Heart right ventricle (tissue), 16 donors: ENCODE measurements around the gene MINK1. TPM values are rescaled to one million over a fixed set of nuclear protein-coding genes. Genes with fewer than 3 reads are reported as not detected.

ENCODE experiments used
- ATAC-seq, 8 donors: fragments of 200-7000 bp; cut with Tn5 transposase; one replicate each; pipeline ENCODE4 v1.9.1; 2020; ENCODE audit warnings: mild to moderate bottlenecking in 8 of 8, moderate library complexity in 8 of 8, moderate number of reproducible peaks in 1 of 8
- DNase-seq, 2 donors: peaks; one replicate each; pipeline ENCODE4 v3.0.0-alpha.2; 2020
- H3K27ac ChIP-seq, 10 donors: fragments of 200-600 bp; sonication (generic) in 2 of 10; one replicate each; pipeline versions ENCODE4 v1.5.0 to v1.8.0; 2020 to 2022; ENCODE audit warnings: mild to moderate bottlenecking in 3 of 10
- H3K27me3 ChIP-seq, 7 donors: fragments of 200-600 bp; one replicate each; pipeline ENCODE4 v1.8.0; 2021 to 2022; ENCODE audit warnings: mild to moderate bottlenecking in 2 of 7
- H3K36me3 ChIP-seq, 9 donors: fragments of 200-600 bp; sonication (generic) in 1 of 9; one replicate each; pipeline versions ENCODE4 v1.5.0 to v1.8.0; 2020 to 2022; ENCODE audit warnings: mild to moderate bottlenecking in 2 of 9
- H3K4me1 ChIP-seq, 9 donors: fragments of 200-600 bp; sonication (generic) in 1 of 9; one replicate each; pipeline versions ENCODE4 v1.5.0 to v1.8.0; 2020 to 2022; ENCODE audit warnings: mild to moderate bottlenecking in 4 of 9
- H3K4me3 ChIP-seq, 10 donors: fragments of 200-600 bp; sonication (generic) in 2 of 10; one replicate each; pipeline versions ENCODE4 v1.5.0 to v1.8.0; 2020 to 2022; ENCODE audit warnings: mild to moderate bottlenecking in 7 of 10, moderate library complexity in 2 of 10
- H3K9me3 ChIP-seq, 11 donors: fragments of 200-600 bp in 10 of 11; sonication (generic) in 2 of 11; one replicate each; pipeline versions ENCODE4 v1.5.0 to v1.8.0; 2013 to 2022; ENCODE audit warnings: mild to moderate bottlenecking in 2 of 11, control low read depth in 1 of 11, moderate library complexity in 1 of 11
- WGBS, 2 donors: extraction: QIAGEN DNeasy Blood & Tissue Kit; methylation state at CpG; one replicate each; pipeline ENCODE4 v1.1.7; 2013; ENCODE audit warnings: inconsistent platforms in 1 of 2; 5-methylcytosine and 5-hydroxymethylcytosine counted together
- intact Hi-C, 10 donors: fragments of 100-400 bp; cut with DNase I; formaldehyde crosslinking; loops; one replicate each; pipeline versions ENCODE4 v1.11.1 to v1.14.2; 2022
- polyA plus RNA-seq, 2 donors: library from polyadenylated mRNA; stranded (reverse); fragments of 200-250 nt; gene quantifications; one replicate each; pipeline ENCODE4 v1.2.3, GENCODE V29; 2013
- total RNA-seq, 10 donors: library from RNA; stranded (reverse); fragmentation: NEBNext Ultra II Directional in 3 of 10; extraction: Animal tissue kit (Norgen Biotek cat#: 25700) in 3 of 10; gene quantifications; one replicate each; pipeline versions ENCODE4 v1.2.1 to v1.2.4, GENCODE V29; 2021 to 2023
- TF ChIP-seq, protein P1 (sequence below), 9 donors: fragments of 200-600 bp; sonication (generic) in 2 of 9; IDR thresholded peaks; one replicate each; pipeline versions ENCODE4 v1.5.0 to v1.8.0; 2021 to 2022; ENCODE audit warnings: antibody characterized with exemption in 9 of 9, mild to moderate bottlenecking in 5 of 9, moderate library complexity in 1 of 9
- donor health status: Arrhythmogenic right ventricular cardiomyopathy.
- donor health status: ischemic (EF 13 %, LVEDD 7.1; RV severe dilation, severe dysfunction).
- donor health status: healthy with polysubstance abuse.
- donor health status: DM: no; HTN: yes; CAD: no.
- donor health status: DM: no; HTN: no; CAD: no.
- donor health status: ischemic (EF 25% LVEDD 6.9; RV normal size, moderate dysfunction).
- donor health status: ischemic (EF 25% LVEDD 5.7; RV mildly dilated, moderate dysfunction).
- donor health status: healthy.
- donor health status: DM: yes; HTN: yes; CAD: no.
- donor health status: Ischemic cardiomyopathy.
- donor health status: ischemic (EF 35%, LVEDD 5.7; RV mildly dilated, moderate dysfunction).
- donor health status: nonischemic (EF 11% LVEDD 7.7; RV severe dilation, severe dysfunction).
- donor health status: DM: yes; HTN: yes; CAD: no.
- donor health status: PGD.
- donor health status: ischemic (EF 29% LVEDD 5.4; RV normal size, mild dysfunction).
- donor health status: nonischemic (EF 23%, LVEDD 6.1; RV moderate dilation, normal function).

Gene MINK1
- total and polyA plus RNA-seq, 12 donors, result 17.3 to 54.1 (median 33.5) TPM

DNA sequence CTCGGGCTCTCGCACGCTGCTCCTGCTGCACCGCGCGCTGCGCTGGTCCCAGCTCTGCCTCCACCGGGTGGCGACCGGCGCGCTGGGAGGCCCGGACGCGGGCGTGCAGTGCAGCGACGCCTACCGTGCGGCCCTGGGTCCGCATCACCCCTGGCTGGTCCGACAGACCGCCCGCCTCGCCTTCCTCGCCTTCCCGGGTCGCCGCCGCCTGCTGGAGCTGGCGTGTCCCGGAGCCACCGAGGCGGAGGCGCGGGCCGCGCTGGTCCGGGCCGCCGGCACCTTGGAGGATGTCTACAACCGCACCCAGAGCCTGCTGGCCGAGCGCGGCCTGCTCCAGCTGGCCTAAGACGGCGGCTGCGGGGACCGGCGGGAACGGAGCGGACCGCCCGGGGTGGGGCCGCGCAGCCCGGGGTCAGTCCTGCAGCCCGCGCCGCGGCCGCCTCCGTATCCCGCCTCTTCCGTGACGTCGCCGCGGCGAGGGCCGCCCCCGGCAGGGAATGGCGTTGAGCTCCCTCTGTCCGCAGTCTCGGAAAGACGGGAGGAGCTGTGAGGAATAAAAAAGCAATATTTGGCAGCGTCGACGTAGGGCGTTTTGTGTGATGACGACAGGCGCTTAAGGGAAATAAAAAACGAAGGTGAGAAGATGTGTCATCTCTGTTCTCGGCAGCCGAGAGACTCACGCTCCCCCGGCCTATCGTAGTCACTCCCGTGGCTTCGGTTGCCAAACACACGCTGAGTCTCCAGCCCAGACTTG, 43.0 kb upstream of the MINK1 start:
- H3K9me3 ChIP-seq, result no peaks in the 10 kb centered on the region
- TF ChIP-seq, protein P1, sequence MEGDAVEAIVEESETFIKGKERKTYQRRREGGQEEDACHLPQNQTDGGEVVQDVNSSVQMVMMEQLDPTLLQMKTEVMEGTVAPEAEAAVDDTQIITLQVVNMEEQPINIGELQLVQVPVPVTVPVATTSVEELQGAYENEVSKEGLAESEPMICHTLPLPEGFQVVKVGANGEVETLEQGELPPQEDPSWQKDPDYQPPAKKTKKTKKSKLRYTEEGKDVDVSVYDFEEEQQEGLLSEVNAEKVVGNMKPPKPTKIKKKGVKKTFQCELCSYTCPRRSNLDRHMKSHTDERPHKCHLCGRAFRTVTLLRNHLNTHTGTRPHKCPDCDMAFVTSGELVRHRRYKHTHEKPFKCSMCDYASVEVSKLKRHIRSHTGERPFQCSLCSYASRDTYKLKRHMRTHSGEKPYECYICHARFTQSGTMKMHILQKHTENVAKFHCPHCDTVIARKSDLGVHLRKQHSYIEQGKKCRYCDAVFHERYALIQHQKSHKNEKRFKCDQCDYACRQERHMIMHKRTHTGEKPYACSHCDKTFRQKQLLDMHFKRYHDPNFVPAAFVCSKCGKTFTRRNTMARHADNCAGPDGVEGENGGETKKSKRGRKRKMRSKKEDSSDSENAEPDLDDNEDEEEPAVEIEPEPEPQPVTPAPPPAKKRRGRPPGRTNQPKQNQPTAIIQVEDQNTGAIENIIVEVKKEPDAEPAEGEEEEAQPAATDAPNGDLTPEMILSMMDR (IDR thresholded peaks at IDR 0.05), result peak; percentile 59 to 87 (median 81)
- 0% methylated on average over 76 to 91 of the region's 91 CpGs for WGBS, 2 donors
- H3K27me3 ChIP-seq, result peaks cover 0 to 39% (median 8%) of the 10 kb centered on the region in 7 donors
- no peaks in the 10 kb centered on the region for H3K36me3 ChIP-seq
- H3K4me1 ChIP-seq, result peaks cover 16 to 46% (median 42%) of the 10 kb centered on the region in 9 donors
- ATAC-seq, result peak; percentile 93 to 97 (median 95)
- peak; percentile 85 to 87 for DNase-seq
- peak overlapping the region; percentile 92 to 99 (median 97) for H3K27ac ChIP-seq
- peak overlapping the region; percentile 19 to 91 (median 74) for H3K4me3 ChIP-seq
- intact Hi-C loops, result loop anchor here (2.0 to 10.0 kb wide), 9 partner anchors 43 to 112 kb away; partner anchors contain the start of genes MED11 (in 8 of the 10), ARRB2 (in 2 of the 10), CXCL16 (in 2 of the 10) and ZMYND15 (in 2 of the 10)

DNA sequence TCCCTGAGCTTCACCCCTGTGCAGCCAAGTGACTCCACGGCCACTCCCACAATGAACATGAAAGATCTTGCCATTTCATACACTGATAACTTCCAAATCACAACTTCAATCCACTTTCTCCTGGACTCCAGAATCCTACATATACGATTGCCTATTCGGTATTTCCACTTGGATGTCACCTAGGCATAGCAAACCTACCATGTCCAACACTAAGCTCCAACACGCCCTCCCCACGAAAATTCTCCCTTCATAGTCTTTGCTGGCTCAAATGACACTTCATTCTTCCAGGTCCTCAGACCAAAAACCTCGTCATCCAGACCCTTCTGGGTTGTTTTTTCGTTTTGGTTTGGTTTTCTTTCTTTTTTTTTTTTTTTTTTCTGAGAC, 42.4 kb upstream of the MINK1 start:
- Histone ChIP-seq H3K4me1 (peaks cover 13 to 46% (median 37%) of the 10 kb centered on the region in 9 donors), H3K4me3 (peak overlapping the region; percentile 19 to 91 (median 74)), H3K27ac (peak overlapping the region; percentile 92 to 99 (median 97)), H3K27me3 (peaks cover 0 to 33% (median 2%) of the 10 kb centered on the region in 7 donors), H3K9me3 (no peaks in the 10 kb centered on the region), H3K36me3 (no peaks in the 10 kb centered on the region)
- DNase-seq (no peak), ATAC-seq (no peak)
- WGBS, 2 donors, result 34 to 59% methylated on average over 7 of the region's 7 CpGs
- TF ChIP-seq, protein P1 (IDR thresholded peaks at IDR 0.05), result no peak
- intact Hi-C loops, result loop anchor here in 2 of 10 donors (2.0 to 5.0 kb wide), 2 partner anchors 42 to 58 kb away; partner anchors contain the start of genes MED11 (in 2 of the 2) and MINK1 (in 1 of the 2)

DNA sequence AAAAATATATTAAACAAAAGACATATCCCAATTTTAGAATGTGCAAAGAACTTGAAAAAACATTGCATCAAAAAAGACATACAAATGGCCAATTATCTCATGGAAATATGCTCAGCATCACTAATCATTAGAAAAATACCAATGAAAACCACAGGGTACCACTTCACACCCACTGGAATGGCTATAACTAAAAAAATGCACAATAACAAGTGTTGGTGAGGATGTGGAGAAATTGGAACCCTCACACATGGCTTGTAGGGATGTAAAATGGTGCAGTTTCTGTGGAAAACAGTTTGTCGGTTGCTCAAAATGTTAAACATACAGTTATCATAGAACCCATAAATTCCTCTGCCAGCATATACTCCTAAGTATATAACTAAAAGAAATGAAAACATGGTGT, 38.0 kb upstream of the MINK1 start:
- Histone ChIP-seq H3K4me1 (peaks cover 0 to 22% (median 10%) of the 10 kb centered on the region in 9 donors), H3K4me3 (peak overlapping the region in 3 of 10 donors; percentile 68 to 85 (median 73)), H3K27ac (peak overlapping the region in 7 of 10 donors; percentile 59 to 92 (median 82)), H3K27me3 (no peaks in the 10 kb centered on the region), H3K36me3 (peaks cover 0 to 29% (median 14%) of the 10 kb centered on the region in 9 donors), H3K9me3 (no peaks in the 10 kb centered on the region)
- intact Hi-C loops, result loop anchor here in 3 of 10 donors (5.0 kb wide), 1 partner anchor 42 kb away; no protein-coding TSS in a partner anchor
- DNase-seq, result no peak
- ATAC-seq, result no peak
- 92 to 100% methylated on average over 1 of the region's 1 CpG for WGBS, 2 donors
- TF ChIP-seq, protein P1 (IDR thresholded peaks at IDR 0.05), result no peak

DNA sequence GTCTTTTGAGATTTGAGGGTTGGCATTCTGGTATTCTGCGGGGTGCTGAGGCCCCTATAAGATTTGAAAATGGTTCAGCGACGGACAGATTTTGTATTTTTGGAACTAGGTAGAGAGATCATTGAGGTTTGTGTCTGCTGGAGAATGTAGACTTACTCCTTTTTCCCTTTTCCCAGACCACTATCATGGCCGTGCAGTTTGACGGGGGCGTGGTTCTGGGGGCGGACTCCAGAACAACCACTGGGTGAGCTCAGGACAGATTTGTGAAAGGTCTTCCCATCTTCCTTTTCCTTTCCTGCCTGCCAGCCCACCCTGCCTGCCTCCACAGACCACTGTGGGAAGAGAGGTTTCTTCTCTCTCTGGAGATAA, 36.6 kb upstream of the MINK1 start:
- ATAC-seq (peak; percentile 14 to 61 (median 43)), DNase-seq (no peak)
- H3K27me3 ChIP-seq, result no peaks in the 10 kb centered on the region
- H3K4me3 ChIP-seq, result peak overlapping the region; percentile 53 to 91 (median 76)
- peaks cover 0 to 29% (median 14%) of the 10 kb centered on the region in 9 donors for H3K36me3 ChIP-seq
- intact Hi-C loops, result loop anchor here in 3 of 10 donors (5.0 kb wide), 1 partner anchor 41 kb away; no protein-coding TSS in a partner anchor
- H3K27ac ChIP-seq, result peak overlapping the region in 9 of 10 donors; percentile 57 to 92 (median 78)
- peaks cover 0 to 17% (median 9%) of the 10 kb centered on the region in 9 donors for H3K4me1 ChIP-seq
- WGBS, 2 donors, result 0 to 1% methylated on average over 7 of the region's 7 CpGs
- TF ChIP-seq, protein P1 (IDR thresholded peaks at IDR 0.05), result no peak
- H3K9me3 ChIP-seq, result no peaks in the 10 kb centered on the region
